Amniotic epithelial cell (primary cell): ENCODE data around the gene AK2.

ENCODE experiments used
- DNase-seq: peaks from one replicate; pipeline ENCODE4 v3.0.0-alpha.2; 2010; ENCODE audit warnings: low read depth

AK2 gene

DNA sequence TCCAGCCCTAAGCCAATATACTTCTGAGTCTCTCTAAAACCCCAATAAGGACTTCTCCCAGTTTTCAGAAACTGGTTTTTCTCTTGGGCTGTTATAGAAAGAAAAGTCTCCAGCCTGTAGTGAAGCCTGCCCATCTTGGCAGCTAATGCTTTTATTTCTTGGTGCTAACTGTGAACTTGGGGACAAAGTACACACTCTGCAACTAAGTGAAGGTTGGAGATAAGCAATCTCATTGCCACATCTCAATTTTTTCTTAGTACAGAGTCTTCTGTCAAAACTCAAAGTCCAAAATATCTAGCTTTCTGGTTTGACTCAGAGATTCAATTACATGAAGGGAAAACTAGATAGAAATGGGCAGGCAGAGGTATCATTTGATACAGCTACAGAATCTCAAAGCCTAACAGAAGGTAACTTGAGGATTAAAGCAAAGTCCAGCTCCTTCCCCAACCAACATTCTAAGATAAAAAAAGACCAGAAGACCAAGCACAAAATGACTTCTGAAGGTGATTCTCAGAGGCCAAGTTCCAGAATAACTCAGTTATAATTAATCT, 14.0 kb downstream of the AK2 start:
- DNase-seq: no peak

DNA sequence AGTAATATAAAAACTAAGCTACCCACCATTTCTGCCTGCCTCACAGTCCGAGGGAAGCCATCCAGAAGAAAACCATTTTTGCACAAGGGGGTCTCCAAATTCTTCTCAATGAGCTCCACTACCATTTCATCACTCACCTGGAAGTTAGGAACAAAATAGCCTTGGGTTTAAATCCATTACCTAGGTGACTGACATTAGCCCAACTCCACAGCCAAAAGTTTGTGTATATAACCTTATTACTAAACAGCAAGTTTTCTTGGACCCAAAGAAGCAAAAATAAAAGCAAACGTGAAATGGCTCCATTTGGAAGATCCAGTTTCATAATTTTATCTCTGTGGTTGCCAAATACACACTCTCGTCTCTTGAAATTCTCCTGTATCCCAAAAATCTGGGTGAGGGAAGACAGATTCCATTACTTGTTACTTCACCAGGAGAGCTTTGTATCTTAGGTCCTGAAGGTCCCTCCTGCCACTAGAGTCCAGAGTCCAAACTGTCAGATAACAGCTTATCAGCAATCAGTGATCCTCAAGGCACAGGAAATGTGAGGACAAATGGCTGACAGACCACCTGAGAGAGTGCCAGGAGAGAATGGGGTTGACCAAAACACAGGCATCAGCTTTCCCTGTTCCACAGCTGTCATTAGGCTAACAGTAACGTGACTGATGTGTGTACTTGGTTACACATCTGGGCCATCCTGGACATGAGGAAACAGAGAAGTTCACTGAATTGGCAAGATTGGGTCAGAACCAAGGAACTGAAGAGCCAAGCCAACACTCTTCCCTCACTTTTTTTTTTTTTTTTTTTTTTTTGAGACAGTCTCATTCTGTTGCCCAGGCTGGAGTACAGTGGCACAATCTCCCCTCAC, 14.9 kb downstream of the AK2 start:
- no peak for DNase-seq

DNA sequence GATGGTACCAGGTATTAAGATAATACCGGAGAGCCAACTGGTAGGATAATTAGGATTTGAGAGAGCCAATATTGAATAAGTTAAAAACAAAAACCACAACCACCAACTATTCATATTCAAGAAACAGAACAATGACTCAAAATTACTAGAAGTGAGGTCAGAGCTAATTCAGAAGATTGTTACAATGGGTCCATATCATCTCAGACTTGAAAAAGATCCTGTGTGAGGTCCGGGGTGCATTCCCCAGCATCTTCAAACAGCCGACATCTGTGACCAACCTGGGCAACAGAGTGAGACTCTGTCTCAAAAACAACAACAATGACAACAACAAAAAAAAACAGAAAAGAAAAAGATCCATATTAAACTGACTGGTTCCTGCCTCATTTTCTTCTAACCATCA, 18.6 kb downstream of the AK2 start:
- DNase-seq: no peak

DNA sequence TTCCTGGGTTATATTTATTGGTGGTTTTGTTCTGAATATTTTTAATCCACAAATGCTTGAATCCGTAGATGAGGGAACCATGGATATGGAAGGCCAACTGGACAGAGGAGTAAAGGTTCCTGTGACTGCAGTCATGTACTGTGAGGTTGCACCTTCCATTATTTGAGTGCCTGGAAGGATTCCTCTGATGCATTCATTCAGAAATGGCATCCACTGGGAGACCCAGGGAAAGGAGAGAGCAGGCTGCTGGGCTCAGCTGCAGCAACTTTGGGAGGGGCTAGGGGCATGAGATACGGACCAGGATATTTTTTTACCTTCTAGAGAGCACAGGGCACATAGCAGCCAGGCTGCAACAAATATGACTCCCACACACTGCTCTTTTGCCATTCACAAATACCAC, 19.5 kb downstream of the AK2 start:
- no peak for DNase-seq

DNA sequence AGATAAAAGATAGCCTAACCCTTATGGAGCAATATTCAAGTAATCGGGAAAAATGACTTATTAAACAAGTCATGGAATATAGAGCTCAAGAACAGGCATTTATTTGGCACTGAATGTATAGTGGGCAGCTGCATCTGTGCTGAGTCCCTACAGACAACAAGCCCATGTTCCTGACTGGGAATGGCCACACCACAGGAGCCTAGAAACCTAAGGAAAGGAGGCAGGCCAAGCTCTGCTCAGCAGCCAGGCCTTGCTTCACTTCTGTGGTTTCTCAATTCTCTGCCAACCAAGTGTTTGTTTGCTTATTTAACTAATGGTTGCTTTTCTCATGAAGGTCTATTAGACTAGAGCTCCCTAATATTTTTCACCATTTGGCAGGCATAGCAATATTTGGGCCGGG, 21.5 kb downstream of the AK2 start:
- DNase-seq: peak; percentile 58

DNA sequence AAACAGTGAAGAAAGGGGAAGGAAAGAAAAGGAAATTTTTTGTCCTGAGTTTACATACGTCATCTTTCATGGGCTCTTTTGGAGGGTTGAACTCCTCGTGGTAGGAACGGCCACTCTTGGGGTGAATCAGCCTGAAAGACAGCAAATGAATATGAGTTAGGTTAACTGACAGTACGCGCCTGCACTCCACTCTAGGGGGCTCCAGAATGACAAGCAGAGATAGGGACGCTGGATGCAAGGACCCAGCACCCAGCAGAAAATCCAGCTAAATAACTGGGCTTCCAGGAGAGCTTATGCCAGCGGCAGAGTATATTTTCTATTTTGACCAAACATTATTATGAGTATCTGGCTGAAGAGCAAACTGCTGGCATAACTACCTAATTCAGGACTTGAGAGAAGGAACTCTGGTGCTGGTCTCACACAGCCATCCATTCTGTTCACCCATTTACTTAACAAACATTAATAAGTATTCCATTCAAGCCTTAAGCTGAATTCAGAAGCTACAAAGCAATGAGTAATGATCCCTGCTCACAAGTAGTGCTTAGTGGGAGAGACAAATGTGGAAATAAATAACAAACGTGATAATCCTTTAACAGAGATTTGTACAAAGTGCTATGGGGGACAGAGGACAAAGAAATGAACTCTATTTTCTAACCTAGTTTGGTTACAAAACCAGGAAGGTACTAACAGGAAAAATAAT, 22.1 kb downstream of the AK2 start:
- DNase-seq: no peak

DNA sequence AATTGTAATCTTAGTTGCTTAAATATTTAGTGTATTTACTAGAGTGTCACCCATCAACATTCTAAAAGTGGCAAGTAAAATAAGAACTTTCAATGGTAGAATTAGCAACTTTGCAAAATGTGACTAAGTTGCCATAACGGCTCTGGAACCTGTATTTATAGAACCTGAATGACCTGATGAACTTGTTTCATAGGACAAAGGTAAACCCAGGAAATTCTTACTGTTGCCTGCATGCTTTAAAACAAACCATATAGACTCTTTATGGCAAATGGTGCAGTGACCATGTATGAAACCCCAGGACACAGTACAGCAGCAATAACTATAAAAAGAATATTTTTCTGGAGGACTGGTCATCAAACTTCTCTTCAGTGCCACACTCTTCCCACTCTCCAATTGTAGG, 22.9 kb downstream of the AK2 start:
- DNase-seq: no peak

DNA sequence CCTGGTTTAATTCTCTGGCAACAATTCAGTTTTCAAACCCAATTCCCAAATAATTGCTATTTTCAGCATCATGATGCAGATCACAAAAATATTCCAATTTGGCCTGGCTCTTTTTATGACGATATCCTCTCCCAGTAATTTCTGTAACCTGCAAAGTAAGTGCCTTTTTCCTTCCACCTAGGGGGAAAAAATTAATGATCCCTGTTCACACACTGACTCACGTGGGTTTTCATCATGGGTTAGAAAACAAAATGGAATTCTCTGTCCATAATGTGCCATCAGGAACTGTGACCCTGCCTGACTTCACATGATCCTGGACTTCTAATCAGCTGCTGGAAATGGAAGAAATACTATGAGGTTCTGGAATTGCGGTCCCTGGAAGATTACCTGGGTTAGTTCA, 24.5 kb downstream of the AK2 start:
- no peak for DNase-seq

DNA sequence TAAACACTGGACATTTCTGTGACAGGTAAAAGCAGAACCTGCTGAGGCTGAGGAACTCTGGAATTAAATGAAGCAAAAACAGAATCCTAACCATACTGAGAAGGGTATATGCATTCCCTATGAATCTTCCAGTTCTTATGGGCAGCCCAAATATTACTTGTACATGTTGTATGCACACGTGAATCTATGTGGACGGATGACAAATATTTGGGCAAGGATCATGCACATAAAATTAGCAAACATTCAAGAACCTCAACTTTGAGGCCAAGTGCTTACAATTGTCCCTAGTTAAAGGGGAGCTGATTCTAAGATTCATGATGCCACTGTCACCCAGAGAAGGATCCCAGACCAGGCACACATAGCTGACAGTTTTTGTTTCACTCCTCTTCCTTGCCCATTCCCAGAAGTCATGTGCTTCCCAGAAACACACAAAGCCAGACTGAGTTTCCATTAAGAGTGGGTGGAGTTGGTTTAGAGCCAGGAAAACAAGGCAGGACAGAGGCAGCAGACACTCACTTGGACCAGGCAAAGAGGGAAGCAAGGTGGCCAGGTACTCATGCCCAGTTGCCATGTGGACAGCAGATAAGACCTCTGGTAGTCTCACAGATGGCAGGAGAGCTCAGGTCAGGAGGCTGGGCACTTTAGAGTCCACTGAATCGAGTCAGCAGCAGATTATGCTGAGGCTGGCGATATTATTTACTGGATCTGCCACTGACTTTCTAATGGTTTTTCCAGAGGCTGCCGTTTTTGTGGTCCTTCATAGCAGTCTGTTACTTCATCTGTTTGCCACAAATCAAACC, 25.6 kb downstream of the AK2 start:
- DNase-seq: peak; percentile 30

DNA sequence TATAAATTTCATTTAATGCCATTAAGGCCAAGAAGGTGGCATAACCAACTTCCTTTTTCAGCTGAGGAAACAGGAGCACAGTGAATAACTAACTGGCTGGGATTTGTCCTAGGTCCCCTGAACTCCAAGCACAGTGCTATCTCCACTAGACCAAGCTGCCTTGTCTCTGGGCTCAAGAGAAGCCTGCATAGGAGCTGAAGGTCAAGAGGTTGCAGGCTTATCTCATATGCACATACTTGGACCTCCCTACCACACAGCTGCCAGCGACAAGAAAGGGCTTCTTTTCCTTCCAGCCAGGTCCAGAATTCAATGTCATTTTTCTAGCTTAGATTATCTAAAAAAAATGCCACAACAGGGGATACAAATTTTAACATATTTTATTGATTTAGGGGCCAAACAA, 27.1 kb downstream of the AK2 start:
- no peak for DNase-seq

DNA sequence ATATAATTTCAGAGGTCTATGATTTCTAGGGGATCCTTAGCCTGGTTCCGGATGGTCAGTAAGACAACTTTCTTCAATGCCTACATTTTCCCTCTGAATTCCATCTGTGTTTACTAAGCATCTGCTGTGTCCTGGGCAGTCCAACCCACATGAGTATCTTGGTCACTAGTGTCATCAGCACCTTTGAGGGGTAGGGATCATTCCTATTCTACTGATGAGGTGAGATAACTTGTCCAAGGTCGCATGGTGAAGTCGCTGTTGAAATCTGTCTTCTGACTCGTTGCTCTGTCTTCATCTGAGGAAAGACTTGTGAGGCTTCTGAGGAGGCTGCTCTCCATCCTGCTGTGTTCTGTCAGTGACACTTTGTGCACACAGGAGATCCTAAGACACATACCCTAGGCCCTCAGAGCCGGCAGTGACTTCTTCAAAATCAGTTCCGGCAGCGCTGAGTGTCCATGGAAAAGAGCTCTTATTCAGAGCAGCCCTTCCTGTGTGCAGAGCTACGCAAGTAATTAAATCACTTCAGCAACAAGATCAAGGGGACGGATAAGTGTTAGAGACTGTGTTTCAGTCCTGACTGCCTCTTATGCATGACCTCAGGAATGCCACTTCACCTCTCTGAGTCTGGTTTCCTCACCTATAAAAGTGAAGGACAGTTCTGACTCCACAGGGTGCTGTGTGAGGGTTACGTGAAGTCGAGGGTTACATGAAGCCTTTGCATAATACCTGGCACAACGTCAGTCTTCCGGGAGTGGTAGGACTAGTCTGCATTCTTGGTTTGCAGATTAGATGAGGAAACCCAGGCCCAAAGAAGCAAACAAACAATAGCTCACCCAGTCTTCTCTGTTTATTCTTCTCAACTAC, 28.4 kb downstream of the AK2 start:
- peak; percentile 94 for DNase-seq

DNA sequence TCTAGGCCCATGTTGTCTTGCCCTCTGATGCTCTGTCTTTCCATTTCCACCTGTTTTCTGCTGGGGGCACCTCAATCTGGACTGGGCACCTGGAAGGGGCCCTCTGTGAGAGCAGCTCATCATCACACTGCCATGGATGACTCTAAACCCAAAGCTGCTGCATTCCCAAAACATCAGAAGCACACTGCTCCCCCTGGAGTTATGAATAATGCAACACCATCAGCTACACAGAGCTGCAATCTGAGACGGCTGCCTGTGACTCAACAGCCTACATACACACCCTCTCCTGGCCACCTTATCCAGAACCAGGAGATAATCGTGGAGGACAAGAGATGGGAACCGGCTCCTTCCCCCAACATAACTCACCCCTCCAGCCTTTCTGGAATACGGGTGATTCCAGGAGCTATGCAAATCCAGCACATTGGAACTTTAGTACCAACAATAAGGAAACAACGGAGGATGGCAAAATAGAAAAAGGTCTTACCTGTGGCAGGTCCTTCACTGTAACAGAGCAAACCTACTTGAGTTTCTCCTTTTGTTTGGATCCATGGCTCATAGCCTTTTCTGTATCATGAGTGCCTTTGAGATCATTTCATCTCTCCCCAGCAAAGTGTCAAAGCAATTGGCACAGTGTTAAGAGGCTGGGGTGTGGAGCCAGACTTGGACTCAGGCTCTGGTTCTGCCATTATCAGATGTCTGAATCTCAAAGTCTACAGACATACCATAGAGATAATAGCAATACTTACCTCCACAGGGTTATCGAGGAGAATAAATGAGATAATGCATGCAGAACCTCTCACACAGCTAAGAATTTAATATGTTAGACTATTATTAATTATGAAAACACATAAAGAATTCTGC, 29.3 kb downstream of the AK2 start:
- DNase-seq: peak; percentile 93

DNA sequence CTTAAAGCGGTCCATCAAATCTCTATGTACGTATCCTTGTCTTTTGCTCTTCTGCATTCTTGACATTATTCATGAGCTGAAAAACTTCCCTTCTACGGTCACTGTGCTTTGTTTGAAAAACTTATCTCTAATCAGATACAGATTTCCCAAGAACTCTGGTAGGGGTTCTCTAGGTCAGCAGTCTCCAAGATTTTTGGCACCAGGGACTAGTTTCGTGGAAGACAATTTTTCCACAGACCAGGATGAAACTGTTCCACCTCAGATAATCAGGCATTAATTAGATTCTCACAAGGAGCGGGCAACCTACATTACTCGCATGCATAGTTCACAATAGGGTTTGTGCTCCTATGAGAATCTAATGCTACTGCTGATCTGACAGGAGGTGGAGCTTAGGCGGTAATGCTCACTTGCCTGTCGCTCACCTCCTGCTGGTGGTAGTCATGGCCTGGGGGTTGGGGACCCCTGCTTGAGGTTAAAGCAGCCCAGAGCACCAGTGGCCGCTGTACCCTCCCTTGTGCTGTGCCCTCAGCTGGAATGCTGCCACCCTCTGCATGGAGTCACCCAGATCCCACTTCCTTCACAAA, 30.8 kb downstream of the AK2 start:
- peak; percentile 84 for DNase-seq

DNA sequence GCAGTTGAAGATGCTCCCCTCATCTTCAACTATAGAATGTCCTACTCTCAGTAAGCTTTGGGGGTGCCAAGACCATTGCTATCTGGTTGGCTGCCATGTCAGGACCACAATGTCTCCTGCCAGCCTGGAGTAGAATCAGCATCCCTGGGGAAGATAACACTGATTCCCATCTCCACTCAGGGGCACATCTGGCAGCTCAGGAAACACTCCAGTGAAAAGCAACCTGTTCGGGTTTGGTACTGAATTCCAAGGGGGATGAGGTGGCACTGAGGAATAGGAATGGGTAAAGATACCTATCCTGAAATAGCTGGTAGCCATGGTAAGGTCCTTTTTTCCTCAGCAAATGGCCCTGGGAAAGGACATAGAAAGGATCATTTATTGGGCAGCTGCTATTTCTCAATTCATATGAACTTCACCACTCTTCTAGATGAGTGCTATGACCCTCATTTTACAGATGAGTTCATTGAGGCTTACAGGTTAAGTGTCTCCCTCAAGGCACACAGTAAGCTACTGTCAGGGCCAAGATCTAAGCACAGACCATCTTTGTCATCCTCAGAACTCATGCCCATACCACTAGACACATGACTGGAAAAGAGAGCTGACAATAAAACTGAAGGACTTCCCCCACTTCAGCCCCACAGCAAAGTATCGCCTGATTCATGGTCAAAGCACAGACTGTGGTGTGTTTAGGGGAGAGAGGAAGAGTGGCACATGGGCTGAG, 31.4 kb downstream of the AK2 start:
- DNase-seq: no peak

DNA sequence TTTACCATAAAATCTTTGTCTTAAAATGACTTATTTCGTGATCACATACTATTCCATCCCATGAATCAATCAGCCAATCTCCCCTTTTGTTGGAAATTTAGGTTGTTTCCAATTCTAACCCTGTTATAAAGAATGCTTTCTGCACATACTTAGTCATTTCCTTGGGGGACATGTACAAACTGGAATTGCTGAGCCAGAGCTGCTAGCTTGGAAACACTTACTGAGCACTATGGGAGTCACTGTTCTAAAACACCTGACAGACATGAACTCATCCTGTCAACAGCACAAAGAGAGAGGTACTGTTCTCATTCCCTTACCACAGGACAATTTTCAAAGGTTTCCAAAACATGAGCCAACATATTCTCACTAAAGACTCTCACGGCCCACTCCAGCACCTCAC, 32.1 kb downstream of the AK2 start:
- DNase-seq: no peak

DNA sequence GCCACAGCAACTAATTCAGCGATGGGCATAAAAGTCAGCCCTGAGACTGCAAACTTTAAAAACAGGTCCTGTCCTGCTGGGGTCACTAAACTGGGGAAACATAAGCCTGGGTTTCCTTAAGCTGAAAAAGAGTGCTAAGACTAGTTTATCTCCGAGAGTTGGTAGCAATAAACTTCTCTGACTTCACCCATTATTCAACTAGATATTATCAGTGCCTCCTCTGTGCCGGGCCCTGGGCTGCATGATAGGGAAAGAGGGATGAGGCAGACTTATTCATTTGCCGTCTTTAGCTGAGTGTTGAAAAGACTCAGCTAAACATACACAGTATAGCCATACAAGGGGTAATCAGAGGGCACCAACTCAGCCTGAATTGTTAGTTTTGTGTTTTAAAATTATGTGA, 33.0 kb downstream of the AK2 start:
- peak; percentile 14 for DNase-seq

DNA sequence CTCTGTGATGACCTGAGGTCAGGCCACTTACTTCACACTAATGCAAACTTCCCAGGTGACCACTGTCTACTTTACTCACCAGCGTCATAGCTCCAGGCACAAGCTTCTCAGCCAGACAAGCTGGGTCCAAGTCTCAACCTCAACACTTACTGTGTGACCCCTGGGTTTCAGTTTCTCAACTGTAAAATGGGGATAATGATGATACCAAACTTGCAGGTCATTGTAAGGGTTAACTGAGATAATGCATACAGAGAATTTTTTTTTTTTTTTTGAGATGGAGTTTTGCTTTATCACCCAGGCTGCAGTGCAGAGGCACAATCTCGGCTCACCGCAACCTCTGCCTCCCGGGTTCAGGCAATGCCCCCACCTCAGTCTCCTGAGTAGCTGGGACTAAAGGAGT, 34.7 kb downstream of the AK2 start:
- DNase-seq: no peak

DNA sequence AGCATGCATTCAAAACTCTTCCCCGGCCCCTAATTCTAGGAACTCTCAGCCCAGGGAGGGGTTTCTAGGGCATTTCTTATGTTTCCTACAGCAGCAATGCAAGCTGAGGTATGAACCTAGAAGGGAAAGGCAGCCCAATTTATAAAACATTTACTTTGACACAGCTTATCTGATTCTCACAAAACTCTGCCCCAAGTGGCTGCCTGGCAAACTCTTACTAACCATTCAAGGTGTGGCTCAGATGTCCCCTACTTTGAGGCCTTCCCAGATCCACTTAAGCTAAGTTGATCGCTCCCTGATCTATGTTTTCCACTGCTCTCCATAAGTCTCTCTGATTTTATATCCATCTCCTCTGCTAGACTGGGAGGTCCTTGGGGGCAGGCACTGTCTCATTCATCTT, 35.4 kb downstream of the AK2 start:
- DNase-seq: no peak

DNA sequence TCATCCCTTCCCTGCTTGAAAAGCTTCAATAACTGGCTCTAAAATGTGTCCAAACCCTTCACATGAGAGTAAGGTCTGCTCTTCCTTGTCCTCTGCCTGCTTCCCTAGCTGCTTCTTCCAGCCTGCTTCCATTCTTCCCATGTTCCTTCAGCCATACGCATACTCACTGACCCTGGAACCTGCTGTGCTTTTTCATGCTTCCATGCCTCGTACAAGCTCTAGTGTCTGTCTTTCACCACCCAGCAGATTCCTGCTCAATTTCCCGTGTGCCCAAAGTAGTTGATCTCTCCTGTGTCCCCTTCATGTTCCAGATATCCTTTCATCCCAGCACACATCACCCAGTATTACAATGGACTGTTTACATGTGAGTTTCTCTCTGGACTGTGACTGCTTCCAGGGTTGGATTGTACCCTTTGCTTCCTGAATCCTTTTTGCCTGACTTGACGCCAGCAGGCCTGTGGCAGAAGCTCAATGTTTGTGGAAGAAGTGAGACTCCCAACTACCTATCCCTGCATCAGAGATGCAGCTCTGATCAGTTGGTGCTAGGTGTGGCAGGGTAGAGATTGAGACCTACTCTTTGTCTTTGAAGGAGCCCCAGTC, 36.2 kb downstream of the AK2 start:
- no peak for DNase-seq
